GM19324 (cell line): Measurements from ENCODE around the gene HEATR5B.

Source experiments
- ATAC-seq: cut with Tn5 transposase; IDR thresholded peaks from one replicate; pipeline ENCODE4 v1.9.1; 2021; ENCODE audit warnings: mild to moderate bottlenecking, moderate library complexity; ENCODE audit not compliant: unreplicated experiment, low FRiP score

HEATR5B gene

GRCh38 chr2:37083873-37084794, at the start of gene HEATR5B, which contains the start of gene GPATCH11:
Gene HEATR5B (minus strand): TSS chr2:37084372. CDS start chr2:37083414, 958 bp downstream.
Gene GPATCH11 (plus strand): TSS chr2:37084518. CDS start chr2:37088382, 3,864 bp downstream.
- peak; percentile 91 for ATAC-seq

GRCh38 chr2:37132914-37133313, 48.7 kb upstream of the HEATR5B start:
- no peak for ATAC-seq

GRCh38 chr2:37125416-37125815, 41.2 kb upstream of the HEATR5B start:
- no peak for ATAC-seq

- no peak for ATAC-seq
Measured at GRCh38 chr2:37119157-37119556, 35.0 kb upstream of the HEATR5B start.

- ATAC-seq: no peak
Measured at GRCh38 chr2:37117566-37117965, 33.4 kb upstream of the HEATR5B start.

GRCh38 chr2:37111958-37112357, 27.8 kb upstream of the HEATR5B start:
- ATAC-seq: no peak

GRCh38 chr2:37110306-37111212, 26.4 kb upstream of the HEATR5B start:
- ATAC-seq: no peak

GRCh38 chr2:37109523-37109922, 25.4 kb upstream of the HEATR5B start:
- no peak for ATAC-seq

- no peak for ATAC-seq
Measured at GRCh38 chr2:37105150-37105549, 21.0 kb upstream of the HEATR5B start.

- ATAC-seq: no peak
Measured at GRCh38 chr2:37104178-37104577, 20.0 kb upstream of the HEATR5B start.

GRCh38 chr2:37102588-37102987, 18.4 kb upstream of the HEATR5B start:
- no peak for ATAC-seq

GRCh38 chr2:37100054-37100453, 15.9 kb upstream of the HEATR5B start:
- ATAC-seq: no peak

GRCh38 chr2:37098416-37099118, 14.4 kb upstream of the HEATR5B start:
- no peak for ATAC-seq

GRCh38 chr2:37096568-37096967, 12.4 kb upstream of the HEATR5B start:
- no peak for ATAC-seq

GRCh38 chr2:37091873-37092272, 7.7 kb upstream of the HEATR5B start:
- ATAC-seq: no peak

- ATAC-seq: peak; percentile 82
Measured at GRCh38 chr2:37090019-37090477, 5.9 kb upstream of the HEATR5B start.

- ATAC-seq: no peak
Measured at GRCh38 chr2:37085731-37086147, 1.6 kb upstream of the HEATR5B start.

GRCh38 chr2:37084797-37085196, 625 bp upstream of the HEATR5B start:
- ATAC-seq: no peak

GRCh38 chr2:37080689-37081088, 3.5 kb downstream of the HEATR5B start:
- no peak for ATAC-seq

GRCh38 chr2:37080266-37080665, 3.9 kb downstream of the HEATR5B start:
- no peak for ATAC-seq
